Stimulated activated CD8-positive, alpha-beta memory T cell treated with anti-CD3 and anti-CD28 coated beads, Interleukin-4, amount 100 ng/mL, for 24 hours (primary cell): ENCODE results near the gene ATP5MG.
"Not testable (repeated sequence)": the region's sequence is repeated elsewhere in the genome, so short reads cannot be mapped to it uniquely, and the experiment has no call there.

ENCODE experiments used
- DNase-seq: peaks from one replicate; pipeline ENCODE4 v3.0.0-alpha.2; 2020; ENCODE audit warnings: low read depth

ATP5MG gene

GRCh38 chr11:118410055-118410745 is 8.8 kb downstream of the ATP5MG start:
- no peak for DNase-seq

DNA sequence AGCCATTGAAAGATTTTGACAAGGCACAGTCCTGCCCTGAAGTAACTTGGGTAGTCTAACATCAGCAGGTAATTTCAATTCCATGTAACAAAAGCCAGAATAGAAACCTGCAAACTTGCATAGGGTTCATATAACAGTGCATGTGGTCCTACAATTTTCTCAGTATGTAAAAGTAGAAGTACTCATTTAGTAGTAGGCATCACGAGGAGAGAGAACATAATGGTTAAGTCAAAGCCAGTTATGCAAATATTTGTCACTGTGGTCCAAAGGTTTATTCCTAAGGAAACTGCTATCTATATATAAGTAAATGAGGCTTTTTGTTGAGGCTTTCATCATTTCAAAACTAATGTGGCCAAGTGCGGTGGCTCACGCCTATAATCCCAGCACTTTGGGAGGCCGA is 10.1 kb downstream of the ATP5MG start:
- no peak for DNase-seq

GRCh38 chr11:118412921-118413320 is 11.5 kb downstream of the ATP5MG start:
- DNase-seq, result no peak

DNA sequence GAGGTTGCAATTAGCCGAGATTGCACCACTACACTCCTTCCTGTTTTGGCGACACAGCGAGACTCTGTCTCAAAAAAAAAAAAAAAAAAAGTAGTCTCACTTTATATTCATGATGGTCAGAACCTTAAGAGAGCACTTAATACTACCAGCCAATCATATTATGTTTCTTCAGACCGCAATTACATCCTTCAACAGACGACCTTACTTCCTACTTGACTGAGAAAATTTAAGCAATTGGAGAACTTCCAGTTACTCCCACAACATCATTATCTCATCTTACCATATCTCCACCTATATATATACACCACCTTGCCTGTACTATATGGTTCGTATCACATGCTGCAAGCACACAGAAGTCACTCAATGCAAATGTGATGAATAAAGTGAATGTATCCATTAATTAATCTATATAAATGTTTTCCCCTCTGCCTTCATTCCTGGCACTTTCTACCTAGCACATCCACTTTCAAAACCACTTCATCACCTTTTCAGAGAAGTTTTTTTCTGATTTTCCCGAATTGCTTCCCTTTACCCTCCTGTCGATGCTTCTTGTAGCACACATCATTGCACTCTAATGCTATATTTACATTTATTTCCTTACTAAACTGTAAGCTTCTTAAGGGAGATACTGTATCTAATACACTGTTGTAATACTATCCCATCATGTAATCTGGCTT is 13.8 kb downstream of the ATP5MG start:
- DNase-seq, result no peak

GRCh38 chr11:118415739-118416068 is 14.3 kb downstream of the ATP5MG start:
- no peak for DNase-seq

- not testable (repeated sequence) for DNase-seq
These were observed 15.5 kb downstream of the ATP5MG start for GRCh38 chr11:118416900-118417299.

DNA sequence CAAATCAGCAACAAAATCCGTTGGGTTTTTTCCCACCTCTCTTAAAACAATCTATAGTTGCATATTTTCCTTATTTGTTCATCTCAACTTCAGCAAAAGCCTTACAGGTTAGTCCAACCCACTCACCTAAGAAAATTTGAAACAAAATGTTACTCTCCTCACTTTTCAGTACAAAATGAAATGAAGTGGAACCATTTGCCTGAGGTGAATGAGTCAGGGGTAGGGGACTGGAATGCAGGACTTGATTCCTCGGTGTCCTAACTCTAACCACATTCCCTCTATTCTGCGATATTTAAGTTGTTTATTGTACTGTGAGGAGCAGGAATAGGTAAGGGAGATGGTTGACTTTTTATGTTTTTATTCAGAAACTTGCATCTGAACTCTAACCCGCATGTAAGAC is 16.4 kb downstream of the ATP5MG start:
- no peak for DNase-seq

- no peak for DNase-seq
These were observed 17.4 kb downstream of the ATP5MG start for GRCh38 chr11:118418766-118419165.

- no peak for DNase-seq
These were observed 26.3 kb downstream of the ATP5MG start for GRCh38 chr11:118427707-118428106.

DNA sequence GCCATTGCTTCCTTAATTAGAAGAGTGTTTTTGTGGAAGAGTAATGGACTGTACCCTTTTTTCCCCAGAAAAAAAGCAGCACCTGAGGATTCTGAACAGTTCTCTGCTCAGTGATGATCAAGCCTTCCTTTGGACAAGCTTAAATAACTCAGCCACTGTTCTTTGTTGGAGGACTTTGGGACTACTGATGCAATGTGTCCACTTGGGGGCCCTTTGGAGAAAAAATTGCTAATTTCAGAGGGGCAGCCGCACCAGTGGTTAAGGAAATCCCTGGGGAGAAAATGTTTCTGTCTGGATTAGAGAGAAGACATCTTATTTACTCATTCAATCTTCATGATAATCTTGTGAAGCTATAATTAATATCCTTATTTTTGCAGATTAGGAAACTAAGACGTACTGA is 29.6 kb downstream of the ATP5MG start:
- no peak for DNase-seq

DNA sequence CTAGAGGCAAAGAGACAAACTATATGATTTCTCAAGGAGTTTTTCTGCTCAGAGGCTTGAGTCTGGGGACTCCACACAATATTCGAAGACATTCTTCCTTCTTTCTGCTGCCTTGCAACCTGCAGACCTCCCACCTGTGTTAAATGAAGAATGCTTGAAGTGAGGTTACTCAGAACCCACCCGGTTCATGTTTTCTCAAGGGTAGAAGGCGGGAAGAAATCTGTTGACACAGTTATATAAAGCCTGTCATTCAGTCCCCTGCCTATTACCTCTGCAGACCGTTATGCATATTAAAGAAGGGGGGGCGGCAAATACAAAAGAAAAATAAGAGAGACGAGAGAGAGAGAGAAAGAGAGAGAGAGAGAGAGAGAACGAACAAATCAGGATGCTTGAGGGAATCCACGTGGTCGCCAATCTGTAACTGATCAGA is 32.7 kb downstream of the ATP5MG start:
- DNase-seq, result no peak

DNA sequence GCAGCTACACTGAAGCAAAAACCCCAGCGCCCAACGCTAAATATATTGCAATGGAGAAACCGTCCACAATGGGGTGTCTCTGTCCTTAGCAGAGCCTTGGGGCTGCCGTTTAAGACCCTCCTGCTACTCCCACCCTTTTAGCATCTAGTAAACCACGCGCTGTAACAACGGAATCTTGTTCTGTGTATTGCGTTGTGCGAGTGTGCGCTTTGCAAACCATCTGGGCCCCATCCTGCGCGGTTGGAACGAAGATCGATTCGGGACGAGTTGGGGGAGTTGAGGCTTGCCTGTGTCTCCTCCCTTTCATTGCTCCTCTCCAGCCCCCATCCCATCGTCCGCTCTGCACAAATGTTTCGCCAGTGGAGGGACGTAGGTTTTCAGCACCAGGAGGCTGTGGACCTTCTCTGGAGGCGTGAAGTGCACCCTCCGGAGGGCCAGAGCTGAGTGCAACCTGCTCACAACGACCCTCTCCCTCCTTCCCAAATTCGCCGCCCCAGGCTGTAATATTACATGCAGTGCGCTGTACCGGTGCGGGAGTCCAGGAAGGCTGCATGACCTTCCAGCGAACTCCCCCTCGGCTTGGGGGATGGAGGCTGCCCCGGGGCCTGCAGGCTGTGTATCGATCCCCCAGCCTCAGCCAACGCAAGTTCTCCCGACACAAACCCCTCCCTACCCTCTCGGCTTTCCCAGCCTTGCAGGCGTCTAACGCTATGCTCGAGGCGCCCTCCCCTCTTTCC is 33.3 kb downstream of the ATP5MG start:
- DNase-seq, result peak; percentile 9

- peak; percentile 60 for DNase-seq
These were observed 34.0 kb downstream of the ATP5MG start for GRCh38 chr11:118435290-118435892.

GRCh38 chr11:118435893-118436624 is 34.7 kb downstream of the ATP5MG start, which contains the start of gene KMT2A:
Gene KMT2A, plus strand, starts transcription at chr11:118436492. Its CDS starts 21 bp downstream, at chr11:118436513.
- DNase-seq, result peak; percentile 91

- DNase-seq, result peak; percentile 19
These were observed 35.3 kb downstream of the ATP5MG start for GRCh38 chr11:118436639-118437207.

DNA sequence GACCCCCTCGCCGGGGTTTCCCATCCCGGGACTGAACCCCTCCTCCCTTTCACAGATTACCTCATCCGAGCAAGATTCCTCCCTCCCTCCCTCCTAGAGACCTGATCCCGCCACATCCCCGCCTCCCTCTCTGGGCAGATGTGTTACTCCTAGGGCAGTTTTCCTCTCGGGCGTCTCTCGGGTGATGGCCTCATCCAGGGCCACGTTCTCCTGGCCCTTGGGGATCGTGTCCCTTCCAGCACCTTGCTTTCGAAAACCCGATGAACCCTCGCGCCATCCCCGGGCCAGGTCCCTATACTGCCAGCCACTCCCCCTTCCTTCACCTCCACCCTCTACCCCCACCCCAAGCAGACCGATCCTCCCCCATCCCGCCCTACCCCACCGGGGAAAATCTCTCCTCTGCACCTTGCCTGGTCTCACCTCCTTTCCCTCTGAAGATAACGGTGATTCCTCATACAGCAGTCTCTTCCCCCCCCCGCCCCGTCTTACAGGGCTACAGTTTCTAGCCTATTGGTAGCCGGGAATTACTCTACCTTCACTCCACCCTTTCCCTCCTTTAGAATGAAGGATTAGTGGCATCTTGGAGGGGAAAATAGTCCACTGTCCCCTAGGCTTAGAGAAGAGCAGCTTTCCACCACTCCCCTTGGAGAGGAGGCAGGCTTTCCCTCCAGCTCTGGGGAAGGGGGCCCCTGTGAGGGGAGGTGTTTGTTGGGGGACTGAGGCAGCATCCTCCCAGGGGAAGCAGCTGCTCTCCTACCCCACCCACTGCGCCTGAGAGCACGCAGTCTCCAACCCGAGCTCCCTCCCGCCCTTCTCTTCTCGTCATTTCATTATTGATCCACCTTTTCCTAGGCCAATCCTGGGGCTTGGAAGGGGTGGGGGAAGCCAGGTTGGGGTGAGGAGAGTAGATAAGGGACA is 36.1 kb downstream of the ATP5MG start:
- peak; percentile 19 for DNase-seq

GRCh38 chr11:118438314-118438931 is 37.0 kb downstream of the ATP5MG start:
- peak; percentile 13 for DNase-seq

DNA sequence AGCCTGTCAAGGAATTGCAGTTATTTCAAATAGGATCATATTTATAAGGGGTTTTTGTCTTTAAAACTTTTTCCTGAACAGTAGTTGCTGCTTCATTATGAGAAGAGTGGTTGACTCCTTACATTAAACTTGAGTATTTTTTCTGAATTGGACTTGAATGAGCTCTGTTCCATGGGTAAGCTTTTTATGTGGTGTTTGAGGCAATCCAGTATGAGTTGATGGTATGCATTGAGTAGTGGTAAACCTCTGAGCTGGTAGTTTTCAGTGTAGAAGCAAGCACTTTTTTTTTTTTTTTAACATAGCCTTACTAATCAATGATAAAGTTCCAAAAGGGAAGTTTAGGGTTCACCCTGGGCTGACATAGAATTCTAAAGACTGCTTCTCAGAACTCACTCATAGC is 38.2 kb downstream of the ATP5MG start:
- DNase-seq, result no peak

- no peak for DNase-seq
These were observed 40.4 kb downstream of the ATP5MG start for GRCh38 chr11:118441770-118442275.

GRCh38 chr11:118442301-118442700 is 40.9 kb downstream of the ATP5MG start:
- DNase-seq, result no peak
